GM23338 (cell line): ENCODE results near the gene ANXA6. TPM values are rescaled to one million over a fixed set of nuclear protein-coding genes. Genes with fewer than 3 reads are reported as not detected.

Source experiments
- ATAC-seq: fragments of 200-7000 bp; cut with Tn5 transposase; 3 replicates; pipeline ENCODE4 v1.9.1; 2020
- DNase-seq: peaks from one replicate; pipeline ENCODE4 v3.0.0-alpha.2; 2015; ENCODE audit warnings: low spot score
- H2AFZ ChIP-seq: fragments of 200-600 bp; sonication (generic); 2 replicates; pipeline ENCODE4 v1.8.0; 2016; ENCODE audit warnings: antibody characterized with exemption, mild to moderate bottlenecking, moderate library complexity
- H3F3A ChIP-seq: fragments of 200-600 bp; sonication (generic); replicated peaks from 2 replicates; pipeline ENCODE4 v1.8.0; 2017; ENCODE audit warnings: antibody characterized with exemption, mixed run types, low read depth
- H3K27ac ChIP-seq: fragments of 200-600 bp; sonication (generic); 2 replicates; pipeline ENCODE4 v1.6.1; 2016; ENCODE audit warnings: low read depth
- H3K27me3 ChIP-seq: fragments of 200-600 bp; sonication (generic); 2 replicates; pipeline ENCODE4 v1.8.0; 2016; ENCODE audit warnings: mild to moderate bottlenecking, mixed run types, moderate library complexity; ENCODE audit not compliant: insufficient read depth
- H3K36me3 ChIP-seq: fragments of 200-600 bp; sonication (generic); 2 replicates; pipeline ENCODE4 v1.8.0; 2016; ENCODE audit warnings: mild to moderate bottlenecking; ENCODE audit not compliant: insufficient read depth
- H3K4me1 ChIP-seq: fragments of 200-600 bp; sonication (generic); 2 replicates; pipeline ENCODE4 v1.8.0; 2016; ENCODE audit warnings: mild to moderate bottlenecking, moderate library complexity; ENCODE audit not compliant: insufficient read depth
- H3K4me2 ChIP-seq: fragments of 200-600 bp; sonication (generic); 2 replicates; pipeline ENCODE4 v1.7.1; 2017; ENCODE audit warnings: mixed run types
- H3K4me3 ChIP-seq: fragments of 200-600 bp; sonication (generic); 2 replicates; pipeline ENCODE4 v1.6.1; 2016; ENCODE audit warnings: mixed run types
- H3K79me2 ChIP-seq: fragments of 200-600 bp; sonication (generic); replicated peaks from 2 replicates; pipeline ENCODE4 v1.8.0; 2017; ENCODE audit warnings: mild to moderate bottlenecking; ENCODE audit not compliant: insufficient read depth
- H3K9me2 ChIP-seq: fragments of 200-600 bp; sonication (generic); 2 replicates; pipeline ENCODE4 v1.8.0; 2017; ENCODE audit not compliant: insufficient read depth
- H4K20me1 ChIP-seq: fragments of 200-600 bp; sonication (generic); replicated peaks from 2 replicates; pipeline ENCODE4 v1.8.0; 2017; ENCODE audit warnings: mild to moderate bottlenecking; ENCODE audit not compliant: insufficient read depth
- H3K27ac Mint-ChIP-seq: 2 replicates; pipeline ENCODE4 v1.8.0; 2020; ENCODE audit warnings: inconsistent platforms, mild to moderate bottlenecking, moderate library complexity, mixed read lengths
- H3K27me3 Mint-ChIP-seq: 3 replicates; pipeline ENCODE4 v1.8.0; 2022; ENCODE audit warnings: low read depth, mild to moderate bottlenecking, moderate library complexity, mixed read lengths, inconsistent platforms; ENCODE audit not compliant: insufficient read depth, poor library complexity
- H3K36me3 Mint-ChIP-seq: 3 replicates; pipeline ENCODE4 v1.8.0; 2021; ENCODE audit warnings: low read depth, mild to moderate bottlenecking, inconsistent platforms, moderate library complexity, mixed read lengths
- H3K4me1 Mint-ChIP-seq: 3 replicates; pipeline ENCODE4 v1.8.0; 2020; ENCODE audit warnings: mild to moderate bottlenecking, inconsistent platforms, mixed read lengths
- H3K4me3 Mint-ChIP-seq: 3 replicates; pipeline ENCODE4 v1.8.0; 2021; ENCODE audit warnings: moderate library complexity, mild to moderate bottlenecking, inconsistent platforms, mixed read lengths
- H3K9me3 Mint-ChIP-seq: 3 replicates; pipeline ENCODE4 v1.8.0; 2020; ENCODE audit warnings: moderate library complexity, mild to moderate bottlenecking, inconsistent platforms, mixed read lengths
- CREB1 ChIP-seq: fragments of 250-450 bp; sonication (Bioruptor Pico); IDR thresholded peaks from 2 replicates; pipeline ENCODE4 v1.5.0; 2020; ENCODE audit warnings: low read depth, mild to moderate bottlenecking, moderate library complexity
- CTCF ChIP-seq, 2 experiments: fragments of 200-600 bp in 1 of 2; sonication (generic) in 1 of 2; conservative IDR thresholded peaks; 2 replicates each; pipeline versions ENCODE4 v1.5.1 to v1.6.1; 2016 to 2017; ENCODE audit warnings: antibody characterized with exemption in 2 of 2, low read depth in 2 of 2, mild to moderate bottlenecking in 2 of 2, moderate library complexity in 1 of 2
- EZH2 ChIP-seq: fragments of 200-600 bp; sonication (generic); IDR thresholded peaks from one replicate; pipeline ENCODE4 v1.8.0; 2017; ENCODE audit warnings: antibody characterized with exemption, mild to moderate bottlenecking, low read depth; ENCODE audit not compliant: unreplicated experiment
- JUNB ChIP-seq: IDR thresholded peaks from one replicate; pipeline ENCODE4 v1.6.1; 2016; ENCODE audit warnings: antibody characterized with exemption; ENCODE audit not compliant: unreplicated experiment
- NANOG ChIP-seq: IDR thresholded peaks from 2 replicates; pipeline ENCODE4 v1.6.1; 2016; ENCODE audit warnings: antibody characterized with exemption, borderline replicate concordance
- POLR2AphosphoS5 ChIP-seq: IDR thresholded peaks from 2 replicates; pipeline ENCODE4 v1.6.1; 2016; ENCODE audit warnings: antibody characterized with exemption, low read depth
- REST ChIP-seq: IDR thresholded peaks from one replicate; pipeline ENCODE4 v1.6.1; 2018; ENCODE audit warnings: antibody characterized with exemption; ENCODE audit not compliant: unreplicated experiment
- ZNF114 ChIP-seq: fragments of 250-450 bp; sonication (Bioruptor Pico); IDR thresholded peaks from 2 replicates; pipeline ENCODE4 v1.5.0; 2020; ENCODE audit warnings: mild to moderate bottlenecking, moderate library complexity
- ZNF331 ChIP-seq: fragments of 250-450 bp; sonication (Bioruptor Pico); IDR thresholded peaks from 2 replicates; pipeline ENCODE4 v1.5.0; 2020; ENCODE audit warnings: low read depth, mild to moderate bottlenecking, moderate library complexity
- ZNF462 ChIP-seq: fragments of 250-450 bp; sonication (Bioruptor Pico); IDR thresholded peaks from 2 replicates; pipeline ENCODE4 v1.5.0; 2020; ENCODE audit warnings: mild to moderate bottlenecking, moderate library complexity
- polyA plus RNA-seq: library from polyadenylated mRNA; unstranded; fragments of >200 nt; fragmentation: Nextera tagmentation; extraction: Ambion mirVana; gene quantifications from 2 replicates; pipeline ENCODE4 v1.2.1, GENCODE V29; 2016
- total RNA-seq: library from RNA; depleted of rRNA; stranded (reverse); fragments of >200 nt; shearing (Covaris generic); gene quantifications from 2 replicates; pipeline ENCODE4 v1.2.3, GENCODE V29; 2014

The ANXA6 gene
- total and polyA plus RNA-seq, 2 experiments from 2014 or later, result 26.5 to 110 TPM

GRCh38 chr5:151151793-151152192 is 5.8 kb downstream of the ANXA6 start (continued):
- TF ChIP-seq REST, result no peak
- TF ChIP-seq POLR2AphosphoS5, result no peak
- TF ChIP-seq CREB1 (CRISPR knock-in tag), result no peak
- TF ChIP-seq EZH2, result no peak
- TF ChIP-seq NANOG, result no peak
- no peak for TF ChIP-seq ZNF114 (CRISPR knock-in tag)
- TF ChIP-seq CTCF (conservative IDR thresholded peaks at IDR 0.05; ENCODE audit: low read depth in 2 of 2), result no peak
- TF ChIP-seq JUNB, result no peak
- TF ChIP-seq ZNF331 (CRISPR knock-in tag), result no peak

GRCh38 chr5:151151263-151151660 is 6.3 kb downstream of the ANXA6 start:
- H3K27me3 ChIP-seq, result no peaks in the 10 kb centered on the region
- no peaks in the 10 kb centered on the region; the same call in 1 of the 2 replicates for H3F3A ChIP-seq
- H3K27ac ChIP-seq, result no peak overlapping the region; the same call in 1 of the 2 replicates
- Mint-ChIP-seq H3K27me3 (peaks cover 2% of the 10 kb centered on the region), H3K4me1 (peaks cover 21% of the 10 kb centered on the region; the same call in 2 of the 3 replicates), H3K27ac (no peak overlapping the region), H3K36me3 (no peaks in the 10 kb centered on the region; the same call in 2 of the 3 replicates), H3K4me3 (no peak overlapping the region), H3K9me3 (no peaks in the 10 kb centered on the region)
- no peak overlapping the region for H3K4me3 ChIP-seq
- DNase-seq (no peak), ATAC-seq (no peak)
- H3K36me3 ChIP-seq, result no peaks in the 10 kb centered on the region; the same call in 1 of the 2 replicates
- no peak overlapping the region for H2AFZ ChIP-seq
- H3K4me2 ChIP-seq, result no peak overlapping the region
- H3K79me2 ChIP-seq, result peaks cover 20% of the 10 kb centered on the region
- peaks cover 8% of the 10 kb centered on the region; the same call in 1 of the 2 replicates for H3K4me1 ChIP-seq
- peaks cover 19% of the 10 kb centered on the region for H4K20me1 ChIP-seq
- no peaks in the 10 kb centered on the region for H3K9me2 ChIP-seq
- TF ChIP-seq ZNF462 (no peak), NANOG (no peak), REST (no peak), POLR2AphosphoS5 (no peak), CREB1 (CRISPR knock-in tag) (no peak)
